Skeletal muscle tissue (tissue), 4 donors: ENCODE data around the gene MYO9B. TPM values are rescaled to one million over a fixed set of nuclear protein-coding genes. Genes with fewer than 3 reads are reported as not detected.

Source experiments
- H3K27ac ChIP-seq: one replicate; pipeline ENCODE4 v1.7.0; 2013; ENCODE audit warnings: mild to moderate bottlenecking, low read depth, low read length, inconsistent platforms
- H3K27me3 ChIP-seq, 3 donors: one replicate each; pipeline ENCODE4 v1.7.0; 2013; ENCODE audit warnings: low read length in 3 of 3; ENCODE audit not compliant: control insufficient read depth in 3 of 3, insufficient read depth in 3 of 3
- H3K36me3 ChIP-seq, 3 donors: one replicate each; pipeline ENCODE4 v1.7.0; 2013; ENCODE audit warnings: low read length in 3 of 3; ENCODE audit not compliant: control insufficient read depth in 3 of 3, insufficient read depth in 3 of 3
- H3K4me1 ChIP-seq, 3 donors: one replicate each; pipeline ENCODE4 v1.7.0; 2013; ENCODE audit warnings: low read length in 3 of 3, mild to moderate bottlenecking in 3 of 3; ENCODE audit not compliant: control insufficient read depth in 3 of 3, insufficient read depth in 3 of 3
- H3K4me3 ChIP-seq, 3 donors: one replicate each; pipeline ENCODE4 v1.7.0; 2013; ENCODE audit warnings: low read length in 3 of 3
- H3K9ac ChIP-seq, 3 donors: one replicate each; pipeline ENCODE4 v1.7.0; 2013; ENCODE audit warnings: low read length in 3 of 3, mild to moderate bottlenecking in 3 of 3, moderate library complexity in 2 of 3, low read depth in 1 of 3
- H3K9me3 ChIP-seq, 3 donors: one replicate each; pipeline ENCODE4 v1.7.0; 2013; ENCODE audit warnings: low read length in 3 of 3; ENCODE audit not compliant: control insufficient read depth in 3 of 3
- total RNA-seq: library from RNA; depleted of rRNA; stranded (reverse); fragments of >200 nt; gene quantifications from one replicate; pipeline ENCODE4 v1.2.3, GENCODE V29; 2014
- donor health status: Osteomylitis.

The MYO9B gene
- total RNA-seq, 1 donor from 2014 or later: 12.5 TPM

- no peaks in the 10 kb centered on the region for H3K9me3 ChIP-seq
- peaks cover 11 to 31% (median 19%) of the 10 kb centered on the region in 3 donors for H3K4me1 ChIP-seq
- H3K27me3 ChIP-seq: no peaks in the 10 kb centered on the region
- peaks cover 0 to 4% (median 2%) of the 10 kb centered on the region in 3 donors for H3K36me3 ChIP-seq
- no peak overlapping the region for H3K9ac ChIP-seq
- no peak overlapping the region for H3K4me3 ChIP-seq
- H3K27ac ChIP-seq: peak overlapping the region; percentile 66
Observed at GRCh38 chr19:17110599-17110966, 35.0 kb downstream of the MYO9B start.

GRCh38 chr19:17111766-17112165, 36.2 kb downstream of the MYO9B start:
- no peaks in the 10 kb centered on the region for H3K27me3 ChIP-seq
- H3K4me1 ChIP-seq: peaks cover 11 to 37% (median 19%) of the 10 kb centered on the region in 3 donors
- H3K36me3 ChIP-seq: peaks cover 0 to 4% (median 2%) of the 10 kb centered on the region in 3 donors
- no peak overlapping the region for H3K27ac ChIP-seq
- H3K9me3 ChIP-seq: no peaks in the 10 kb centered on the region
- H3K9ac ChIP-seq: no peak overlapping the region
- H3K4me3 ChIP-seq: no peak overlapping the region

GRCh38 chr19:17112271-17112670, 36.7 kb downstream of the MYO9B start:
- H3K9ac ChIP-seq: no peak overlapping the region
- H3K4me3 ChIP-seq: no peak overlapping the region
- no peaks in the 10 kb centered on the region for H3K27me3 ChIP-seq
- peaks cover 0 to 4% (median 2%) of the 10 kb centered on the region in 3 donors for H3K36me3 ChIP-seq
- H3K9me3 ChIP-seq: no peaks in the 10 kb centered on the region
- H3K4me1 ChIP-seq: peaks cover 11 to 41% (median 19%) of the 10 kb centered on the region in 3 donors
- no peak overlapping the region for H3K27ac ChIP-seq

- Histone ChIP-seq H3K9ac (no peak overlapping the region), H3K36me3 (peaks cover 0 to 4% (median 2%) of the 10 kb centered on the region in 3 donors), H3K9me3 (no peaks in the 10 kb centered on the region), H3K4me1 (peaks cover 12 to 40% (median 17%) of the 10 kb centered on the region in 3 donors), H3K27me3 (no peaks in the 10 kb centered on the region), H3K27ac (no peak overlapping the region), H3K4me3 (no peak overlapping the region)
Observed at GRCh38 chr19:17112700-17113099, 37.1 kb downstream of the MYO9B start.

- Histone ChIP-seq H3K27ac (no peak overlapping the region), H3K4me3 (no peak overlapping the region), H3K9me3 (no peaks in the 10 kb centered on the region), H3K36me3 (peaks cover 0 to 4% (median 2%) of the 10 kb centered on the region in 3 donors), H3K4me1 (peaks cover 8 to 35% (median 12%) of the 10 kb centered on the region in 3 donors), H3K9ac (no peak overlapping the region), H3K27me3 (no peaks in the 10 kb centered on the region)
Observed at GRCh38 chr19:17113127-17113785, 37.7 kb downstream of the MYO9B start.

GRCh38 chr19:17114414-17114831, 38.8 kb downstream of the MYO9B start:
- Histone ChIP-seq H3K27me3 (no peaks in the 10 kb centered on the region), H3K4me3 (no peak overlapping the region), H3K27ac (no peak overlapping the region), H3K4me1 (peaks cover 8 to 34% (median 11%) of the 10 kb centered on the region in 3 donors), H3K9me3 (no peaks in the 10 kb centered on the region), H3K36me3 (peaks cover 0 to 4% (median 2%) of the 10 kb centered on the region in 3 donors), H3K9ac (no peak overlapping the region)

GRCh38 chr19:17116996-17117702, 41.6 kb downstream of the MYO9B start:
- H3K36me3 ChIP-seq: no peaks in the 10 kb centered on the region
- H3K9me3 ChIP-seq: no peaks in the 10 kb centered on the region
- no peaks in the 10 kb centered on the region for H3K27me3 ChIP-seq
- peak overlapping the region; percentile 15 for H3K27ac ChIP-seq
- H3K9ac ChIP-seq: peak overlapping the region in 1 of 3 donors; percentile 16
- peaks cover 6 to 23% (median 6%) of the 10 kb centered on the region in 3 donors for H3K4me1 ChIP-seq
- H3K4me3 ChIP-seq: no peak overlapping the region

- peaks cover 0 to 2% (median 0%) of the 10 kb centered on the region in 3 donors for H3K36me3 ChIP-seq
- H3K27me3 ChIP-seq: no peaks in the 10 kb centered on the region
- H3K9ac ChIP-seq: no peak overlapping the region
- no peaks in the 10 kb centered on the region for H3K9me3 ChIP-seq
- no peak overlapping the region for H3K27ac ChIP-seq
- H3K4me1 ChIP-seq: peaks cover 4 to 17% (median 5%) of the 10 kb centered on the region in 3 donors
- H3K4me3 ChIP-seq: no peak overlapping the region
Observed at GRCh38 chr19:17118957-17119356, 43.4 kb downstream of the MYO9B start.

- H3K36me3 ChIP-seq: peaks cover 0 to 2% (median 0%) of the 10 kb centered on the region in 3 donors
- no peak overlapping the region for H3K27ac ChIP-seq
- no peak overlapping the region for H3K9ac ChIP-seq
- H3K4me1 ChIP-seq: peaks cover 5 to 19% (median 14%) of the 10 kb centered on the region in 3 donors
- H3K9me3 ChIP-seq: no peaks in the 10 kb centered on the region
- H3K4me3 ChIP-seq: no peak overlapping the region
- no peaks in the 10 kb centered on the region for H3K27me3 ChIP-seq
Observed at GRCh38 chr19:17121736-17122293, 46.2 kb downstream of the MYO9B start.

- Histone ChIP-seq H3K4me3 (no peak overlapping the region), H3K36me3 (peaks cover 0 to 2% (median 0%) of the 10 kb centered on the region in 3 donors), H3K27ac (no peak overlapping the region), H3K4me1 (peaks cover 0 to 11% (median 10%) of the 10 kb centered on the region in 3 donors), H3K27me3 (no peaks in the 10 kb centered on the region), H3K9me3 (no peaks in the 10 kb centered on the region), H3K9ac (no peak overlapping the region)
Observed at GRCh38 chr19:17123041-17123440, 47.5 kb downstream of the MYO9B start.
